SIG-M5 treated with dmso at 0.1 percent for 504 hours (cell line): ENCODE results near the gene FCRL6.

ENCODE experiments used
- DNase-seq: peaks from one replicate; lab custom pipeline; 2025; ENCODE audit not compliant: unreplicated experiment; lab: John Stamatoyannopoulos, UW

FCRL6 gene

DNA sequence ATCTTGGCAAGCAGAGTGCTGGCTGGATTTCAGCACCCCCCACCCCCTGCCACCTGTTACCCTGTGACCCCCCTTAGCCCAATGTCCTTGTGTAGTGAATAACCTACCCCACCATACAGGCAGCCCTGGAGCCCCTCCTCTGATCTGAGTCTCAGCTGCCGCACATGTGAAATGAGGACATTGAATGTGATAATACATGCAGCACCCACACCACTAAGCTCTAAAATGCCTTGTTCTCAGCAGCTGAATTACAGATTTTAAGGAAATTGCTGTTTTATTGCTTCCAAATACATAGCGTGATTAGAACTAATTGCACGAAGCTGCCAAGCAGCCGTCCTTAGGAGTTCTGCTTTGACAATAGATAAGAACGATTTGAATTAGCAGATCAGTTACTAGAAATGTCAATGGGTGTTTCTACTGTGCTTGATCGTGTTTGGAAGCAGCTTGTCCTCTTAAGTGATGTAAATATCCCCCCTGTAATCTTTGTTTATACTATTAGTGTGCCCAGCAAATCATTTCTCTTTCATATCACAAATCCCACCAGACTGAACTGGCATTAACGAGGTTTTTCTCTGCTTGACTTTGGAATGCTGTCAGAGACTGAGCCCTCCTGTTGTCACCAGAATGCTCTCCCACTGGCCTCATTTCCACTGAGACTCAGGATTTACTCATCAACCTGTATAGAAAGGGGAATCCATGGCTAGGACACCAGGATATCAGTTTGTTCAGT, 29.4 kb downstream of the FCRL6 start:
- DNase-seq: no peak

DNA sequence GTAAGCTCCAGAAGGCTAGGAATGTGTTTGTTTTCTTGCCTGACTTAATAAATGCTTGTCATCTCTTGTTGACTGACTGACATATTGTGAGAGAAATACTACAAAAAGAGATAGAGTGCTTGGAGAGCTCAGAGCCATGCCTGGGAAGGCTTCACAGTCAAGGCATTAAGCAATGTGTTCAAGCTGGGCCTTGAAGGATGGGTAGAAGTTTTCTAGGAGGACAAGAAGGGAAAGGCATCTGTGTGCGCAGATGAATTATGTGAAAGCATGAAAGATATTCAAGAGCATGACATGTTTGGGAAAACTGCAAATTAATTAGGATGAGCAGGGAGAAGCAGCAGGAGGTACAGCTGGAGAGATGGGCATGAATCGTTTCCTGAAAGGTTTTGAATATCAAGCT, 30.1 kb downstream of the FCRL6 start:
- DNase-seq: no peak

DNA sequence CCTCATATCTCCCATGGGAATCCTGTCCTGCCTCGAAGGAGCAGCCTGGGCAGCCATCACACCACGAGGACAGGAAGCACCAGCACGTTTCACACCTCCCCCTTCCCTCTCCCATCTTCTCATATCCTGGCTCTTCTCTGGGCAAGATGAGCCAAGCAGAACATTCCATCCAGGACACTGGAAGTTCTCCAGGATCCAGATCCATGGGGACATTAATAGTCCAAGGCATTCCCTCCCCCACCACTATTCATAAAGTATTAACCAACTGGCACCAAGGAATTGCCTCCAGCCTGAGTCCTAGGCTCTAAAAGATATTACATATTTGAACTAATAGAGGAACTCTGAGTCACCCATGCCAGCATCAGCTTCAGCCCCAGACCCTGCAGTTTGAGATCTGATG, 33.2 kb downstream of the FCRL6 start:
- DNase-seq: no peak

DNA sequence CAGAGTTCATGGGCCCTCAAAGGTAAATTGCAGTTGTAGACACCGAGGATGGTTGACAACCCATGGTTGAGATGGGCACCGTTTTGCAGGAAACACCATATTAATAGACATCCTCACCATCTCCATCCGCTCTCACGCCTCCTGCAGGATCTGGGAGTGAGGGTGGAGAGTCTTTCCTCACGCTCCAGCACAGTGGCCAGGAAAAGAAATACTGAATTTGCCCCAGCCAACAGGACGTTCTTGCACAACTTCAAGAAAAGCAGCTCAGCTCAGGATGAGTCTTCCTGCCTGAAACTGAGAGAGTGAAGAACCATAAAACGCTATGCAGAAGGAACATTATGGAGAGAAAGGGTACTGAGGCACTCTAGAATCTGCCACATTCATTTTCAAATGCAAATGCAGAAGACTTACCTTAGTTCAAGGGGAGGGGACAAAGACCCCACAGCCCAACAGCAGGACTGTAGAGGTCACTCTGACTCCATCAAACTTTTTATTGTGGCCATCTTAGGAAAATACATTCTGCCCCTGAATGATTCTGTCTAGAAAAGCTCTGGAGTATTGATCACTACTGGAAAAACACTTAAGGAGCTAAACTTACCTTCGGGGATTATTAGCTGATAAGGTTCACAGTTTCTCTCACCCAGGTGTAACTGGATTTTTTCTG, 33.8 kb downstream of the FCRL6 start:
- no peak for DNase-seq

DNA sequence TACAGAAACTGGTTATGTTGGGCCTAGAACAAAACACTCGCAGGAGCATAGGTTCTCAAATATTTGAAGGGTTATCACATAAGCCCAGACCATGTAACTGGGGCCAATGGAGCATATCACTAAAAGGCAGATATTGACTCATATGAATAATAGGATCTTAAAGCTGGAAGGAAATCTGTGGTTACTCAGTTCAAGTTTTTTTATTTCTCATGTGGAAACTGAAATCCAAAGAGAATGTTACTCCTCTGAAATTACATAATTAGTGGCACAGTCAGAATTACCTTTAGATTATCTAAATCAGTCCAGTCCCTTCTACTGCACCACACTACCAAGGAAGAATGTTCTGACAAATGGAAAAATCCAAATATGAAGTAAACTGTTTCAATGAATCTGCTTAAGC, 36.6 kb downstream of the FCRL6 start:
- DNase-seq: no peak

DNA sequence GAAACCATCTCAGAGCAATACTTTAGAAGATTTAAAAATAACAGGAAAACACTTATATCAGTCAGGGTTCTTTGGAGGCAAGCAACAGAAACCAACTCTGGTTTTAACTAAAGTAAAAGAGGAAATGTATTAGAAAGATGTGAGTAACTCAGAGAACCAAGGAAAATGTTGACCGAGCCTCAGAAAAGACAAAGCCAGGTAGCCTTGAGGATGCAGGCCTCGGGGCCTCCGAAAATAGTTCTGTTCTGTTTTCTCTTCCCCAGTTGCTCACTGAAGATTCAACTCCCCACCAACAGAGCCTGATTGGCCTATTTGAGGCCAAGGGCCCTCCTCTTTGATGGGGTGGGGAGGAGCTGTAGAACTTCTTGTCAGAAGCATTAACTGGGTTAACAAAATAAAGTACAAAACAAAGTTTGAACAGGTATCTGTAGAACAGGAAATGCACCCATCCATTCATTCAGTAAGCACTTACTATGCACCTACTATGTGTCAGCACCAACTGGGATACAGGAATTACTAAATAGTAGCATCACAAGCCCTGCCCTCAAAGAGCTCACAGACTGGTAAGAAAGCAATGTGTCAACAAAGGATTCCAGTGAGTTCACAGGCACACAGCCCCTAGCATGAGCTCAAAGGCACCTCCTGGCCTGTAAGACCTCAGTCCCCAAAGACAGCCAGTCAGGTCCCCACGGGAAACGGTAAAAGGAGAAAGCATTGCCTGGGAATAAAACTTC, 37.1 kb downstream of the FCRL6 start:
- no peak for DNase-seq

DNA sequence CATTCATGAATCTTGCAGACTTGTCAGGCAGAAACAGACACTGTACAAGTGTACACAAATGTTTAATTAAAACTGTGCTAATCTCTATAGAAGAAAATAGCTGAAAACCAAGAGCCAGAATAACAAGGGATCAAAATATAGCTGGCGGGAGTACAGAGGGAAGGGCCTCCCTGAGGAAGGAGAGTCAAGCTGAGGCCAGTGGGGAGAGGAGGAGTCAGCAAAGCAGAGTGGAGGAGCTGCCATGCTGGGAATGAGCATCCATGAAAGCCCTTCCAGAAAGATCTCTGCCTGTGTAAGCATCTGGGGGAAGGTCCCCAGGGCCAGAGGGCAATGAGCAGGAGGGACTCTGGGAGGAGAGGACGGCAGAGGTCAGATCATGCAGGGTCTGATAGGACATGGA, 39.6 kb downstream of the FCRL6 start:
- DNase-seq: no peak

DNA sequence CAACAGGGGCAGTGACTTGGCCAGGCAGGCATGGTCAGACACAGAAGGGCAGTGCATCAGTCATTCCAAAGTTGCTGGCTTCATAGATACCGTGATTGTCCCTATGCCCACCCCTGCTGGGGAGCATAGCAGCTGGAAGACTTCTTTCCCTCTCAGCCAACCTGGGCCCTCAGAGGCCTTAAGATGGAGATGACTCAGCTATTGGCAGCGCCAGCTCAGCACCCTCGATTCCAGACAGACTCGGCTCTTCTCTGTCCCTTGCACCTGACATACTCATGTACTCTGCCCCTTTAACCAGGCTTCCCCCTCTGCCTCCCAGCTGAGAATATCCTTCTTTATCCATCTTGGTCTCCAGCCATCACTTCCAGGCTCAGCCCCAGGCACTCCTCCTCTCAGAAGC, 41.3 kb downstream of the FCRL6 start:
- no peak for DNase-seq

DNA sequence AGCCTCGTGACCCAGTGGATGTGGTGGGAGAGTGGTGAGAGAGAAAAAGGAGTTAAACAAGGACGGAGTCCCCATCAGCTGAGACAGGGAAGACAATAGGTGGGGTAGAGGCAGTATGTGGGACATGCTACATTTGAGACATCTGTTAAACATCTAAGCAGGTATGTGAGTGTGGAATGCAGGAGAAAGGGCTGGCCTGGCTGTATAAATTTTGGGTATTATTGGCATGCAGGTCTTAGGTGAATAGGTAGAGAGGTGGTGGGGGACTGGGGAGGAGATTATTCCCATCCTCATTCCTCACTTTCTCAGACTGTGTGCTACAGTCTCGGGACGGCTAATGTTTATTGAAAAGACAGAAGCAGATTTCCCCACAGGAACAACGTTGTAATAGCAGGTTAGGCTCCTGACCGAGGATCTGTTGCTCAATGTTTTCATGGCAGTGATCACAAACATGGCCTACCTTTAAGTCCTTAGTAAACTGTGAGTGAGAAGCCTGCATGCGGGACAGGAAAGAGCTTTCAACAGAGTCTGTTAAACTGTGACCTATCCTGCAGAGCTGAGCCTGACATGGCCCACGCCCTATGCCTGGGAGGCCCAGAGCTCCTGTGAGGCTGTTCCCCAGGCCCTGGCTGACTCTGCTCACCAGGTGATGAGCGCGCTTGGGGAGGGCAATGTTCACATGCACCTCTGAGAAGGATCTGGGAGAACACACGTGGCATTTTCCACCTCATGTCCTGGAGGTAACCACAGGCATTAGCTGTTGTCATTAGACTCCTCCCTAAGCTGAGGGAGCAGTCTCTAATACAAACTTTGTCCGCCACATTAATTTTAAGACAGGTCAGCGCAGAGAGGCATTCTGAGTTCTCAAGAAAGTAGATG, 43.8 kb downstream of the FCRL6 start:
- DNase-seq: no peak

DNA sequence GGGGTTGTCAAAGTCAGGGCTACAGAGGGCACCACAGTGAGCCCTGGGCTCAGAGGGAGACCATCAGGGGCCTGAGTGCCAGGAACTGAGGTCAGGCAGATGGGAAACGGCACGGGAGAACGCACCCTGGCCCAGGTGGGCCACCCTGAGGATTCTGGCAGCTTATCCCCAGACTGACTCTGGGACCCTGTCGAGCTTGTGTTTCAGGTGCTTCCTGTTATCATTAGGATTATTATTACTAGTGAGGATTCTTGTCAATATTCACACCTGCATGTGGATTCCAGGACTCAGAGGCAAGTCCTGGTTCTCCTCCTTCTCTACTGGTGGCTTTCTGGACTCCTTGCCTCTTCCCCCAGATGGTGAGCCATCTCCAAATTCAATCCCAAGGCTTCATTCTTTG, 45.1 kb downstream of the FCRL6 start:
- no peak for DNase-seq

DNA sequence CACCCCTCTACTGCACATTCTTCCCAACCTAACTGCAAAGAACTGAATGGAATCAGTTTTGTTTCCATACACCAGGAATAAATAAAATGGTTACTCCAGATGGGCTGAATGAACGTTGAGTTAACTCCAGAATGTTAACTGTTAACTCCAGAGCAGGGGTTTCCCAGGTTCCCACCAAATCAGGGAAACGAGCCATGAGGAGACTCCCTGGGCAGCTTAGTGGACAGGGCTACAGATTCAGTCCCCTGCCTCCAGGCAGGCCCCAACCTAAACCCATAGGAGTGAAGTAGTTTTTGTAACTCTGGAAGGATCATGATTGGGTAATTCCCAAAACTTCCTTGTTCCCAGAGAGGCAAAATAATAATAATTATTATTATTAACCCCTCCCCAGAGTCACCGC, 46.2 kb downstream of the FCRL6 start:
- DNase-seq: no peak

DNA sequence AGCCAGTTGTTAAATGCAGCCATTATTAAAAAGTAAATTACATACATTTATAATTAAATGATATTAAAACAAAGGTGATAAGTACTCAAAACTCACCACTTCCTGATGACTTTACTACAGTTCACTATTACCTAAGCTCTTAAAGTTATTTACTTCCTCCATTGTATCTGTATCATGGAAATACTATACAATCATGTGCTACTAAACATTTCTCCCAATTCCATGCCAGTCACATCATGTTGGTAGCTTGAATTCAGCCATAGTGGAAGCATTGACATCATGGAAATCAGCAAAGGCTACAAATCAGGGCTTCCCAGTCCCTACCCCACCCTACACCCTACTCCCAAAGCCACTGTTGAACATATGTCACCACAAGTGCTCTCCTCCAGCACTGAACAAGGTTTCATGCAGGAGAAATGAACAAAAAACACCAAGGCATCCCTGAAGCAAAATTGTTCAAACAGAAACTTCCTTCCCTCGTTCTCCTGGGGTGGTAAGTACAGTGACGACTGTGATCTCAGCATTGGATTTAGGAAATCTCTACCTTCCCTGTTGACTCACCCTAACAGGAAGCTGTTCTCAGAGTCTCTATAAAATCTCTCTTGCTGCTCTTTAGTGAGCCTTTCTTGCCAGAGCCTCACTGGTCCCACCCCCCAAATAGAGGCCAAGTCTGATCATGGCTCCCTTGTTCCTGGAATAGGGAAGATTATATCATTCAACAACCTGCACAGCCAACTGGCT, 47.6 kb downstream of the FCRL6 start:
- no peak for DNase-seq

DNA sequence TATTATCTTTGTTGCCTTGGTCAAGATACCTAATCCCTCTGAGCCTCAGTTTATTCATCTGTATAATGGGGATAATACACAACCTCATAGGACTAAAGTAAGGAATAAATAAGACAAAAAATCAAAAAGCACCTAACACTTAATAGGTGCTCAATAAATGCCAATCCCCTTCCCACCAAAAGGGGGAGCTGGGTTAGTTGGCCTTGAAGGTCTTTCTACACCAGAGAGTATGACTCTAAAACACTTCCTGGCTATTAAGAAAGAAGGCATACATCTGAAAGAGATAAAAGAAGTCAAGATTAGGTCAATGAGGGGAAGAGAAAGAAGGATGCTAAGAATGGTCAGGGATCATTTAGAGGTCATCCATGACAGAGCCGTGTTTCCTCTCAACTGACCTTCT, 49.2 kb downstream of the FCRL6 start:
- peak; percentile 36 for DNase-seq

DNA sequence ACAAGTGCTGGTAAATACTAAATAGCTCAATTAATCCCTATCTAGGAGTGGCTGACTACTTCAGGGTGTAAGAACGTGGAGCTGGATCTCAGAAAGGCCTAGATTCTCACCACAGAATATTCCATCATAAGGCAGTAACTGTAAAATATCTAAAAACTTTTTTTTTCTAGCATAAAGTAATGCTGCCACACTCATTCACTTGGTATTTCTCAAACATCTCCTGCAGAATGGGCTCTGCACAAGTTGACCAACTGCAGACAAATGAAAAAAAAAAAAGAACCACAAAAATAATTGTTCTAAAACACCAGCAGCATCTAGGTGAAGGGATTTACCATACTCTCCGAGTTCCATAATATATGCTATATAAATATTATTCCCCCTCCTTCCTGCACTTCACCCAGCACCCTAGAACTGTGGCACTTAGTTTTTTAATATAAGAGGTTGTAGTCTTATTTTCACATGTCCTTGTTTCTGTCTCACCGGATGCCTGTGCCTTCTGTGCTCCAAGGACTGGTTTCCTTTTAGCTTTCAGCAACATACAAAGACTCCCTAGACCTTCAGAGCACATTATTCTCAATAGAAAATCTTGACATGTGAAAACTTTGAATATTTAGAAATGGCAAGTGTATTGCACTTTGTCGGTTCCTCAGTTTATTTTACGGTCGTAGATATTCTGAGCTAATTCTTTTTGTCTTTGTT, 51.4 kb downstream of the FCRL6 start:
- no peak for DNase-seq

DNA sequence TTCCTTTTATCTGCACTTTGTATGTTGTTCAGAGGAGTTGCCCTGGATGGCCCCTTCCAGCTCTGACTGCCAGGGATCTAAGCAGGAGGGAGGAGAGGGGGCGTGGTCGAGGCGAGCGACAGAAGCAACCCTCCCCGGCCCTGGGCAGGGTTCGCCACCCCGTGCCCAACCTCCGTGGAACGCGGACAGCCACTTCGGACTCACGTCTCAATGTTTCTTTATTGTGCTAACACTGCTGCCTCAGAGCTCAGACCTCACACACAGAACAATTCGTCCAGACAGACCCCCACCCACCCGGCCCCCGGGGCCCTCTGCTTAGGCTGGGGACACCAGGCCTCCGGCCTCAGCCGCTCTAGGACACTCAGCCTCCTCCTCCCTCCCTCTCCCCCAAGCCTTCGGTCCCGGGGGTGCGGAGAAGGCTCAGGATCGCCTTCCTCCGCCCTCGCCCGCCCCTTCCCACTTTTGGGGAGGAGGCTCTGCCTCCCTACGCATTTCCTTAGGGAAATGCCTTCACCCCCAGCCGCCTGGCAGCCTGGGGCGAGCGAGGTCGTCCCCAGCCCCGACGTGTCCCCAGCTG, 52.0 kb downstream of the FCRL6 start:
- DNase-seq: no peak

DNA sequence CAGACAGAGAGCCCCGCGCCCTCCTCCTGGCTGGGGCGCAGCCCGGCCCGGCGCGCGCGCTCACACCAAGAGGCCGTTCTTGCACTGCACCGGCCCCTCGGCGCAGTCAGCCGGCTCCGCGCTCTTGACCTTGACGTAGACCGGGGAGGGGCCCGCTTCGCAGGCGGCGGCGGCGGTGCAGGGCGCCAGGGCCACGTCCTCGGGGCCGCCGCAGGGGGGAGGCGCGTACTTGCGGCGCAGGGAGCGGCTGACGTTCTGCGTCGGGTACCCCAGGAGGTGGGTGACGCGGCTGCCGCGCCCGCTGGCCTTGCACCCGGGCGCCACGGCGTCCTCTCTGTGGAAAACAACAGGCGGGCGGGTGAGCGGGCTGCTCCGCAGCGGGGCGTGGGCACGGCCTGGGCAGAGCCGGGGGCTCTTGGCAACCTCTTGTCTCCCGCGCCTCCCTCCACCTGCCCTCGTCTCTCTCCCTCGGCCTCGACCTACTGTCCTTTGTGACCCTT, 52.6 kb downstream of the FCRL6 start:
- DNase-seq: peak; percentile 76

DNA sequence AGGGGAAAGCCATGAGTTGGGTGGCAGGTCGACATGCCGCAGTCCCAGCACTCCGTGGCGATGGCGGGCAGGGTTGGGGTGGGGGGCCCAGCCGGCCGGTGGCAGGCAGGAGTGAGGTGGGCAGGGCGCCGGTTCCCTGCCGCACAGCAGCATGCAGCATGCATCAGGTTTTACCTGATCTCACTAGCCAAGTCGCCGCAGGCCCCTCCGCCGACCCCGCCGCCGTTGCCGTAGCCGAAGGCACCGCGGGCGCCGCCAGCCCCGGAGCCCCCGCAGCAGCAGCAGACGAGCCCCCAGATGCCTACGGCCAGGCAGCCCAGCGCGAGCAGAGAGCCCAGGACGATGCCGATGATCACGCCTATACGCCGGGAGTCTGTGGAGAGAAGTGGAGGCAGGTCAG, 53.5 kb downstream of the FCRL6 start:
- no peak for DNase-seq

DNA sequence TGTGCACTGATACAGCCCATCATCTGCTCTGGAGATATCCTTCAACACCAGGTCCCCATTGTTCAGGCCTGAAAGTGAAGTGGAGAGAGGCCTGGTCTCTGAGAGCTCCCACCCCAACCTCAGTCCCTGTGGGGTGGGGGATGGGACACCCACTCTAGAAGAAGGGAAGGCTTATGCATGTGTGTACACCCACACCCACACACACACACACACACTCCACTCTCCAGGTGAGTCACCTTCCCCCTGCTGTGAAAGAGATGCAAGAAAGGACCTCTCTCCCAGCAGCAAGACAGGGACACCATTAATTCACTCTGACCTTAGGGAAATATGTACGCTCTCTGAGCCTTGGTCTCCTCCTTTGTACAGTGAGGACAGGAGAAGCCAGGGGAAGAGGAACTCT, 54.4 kb downstream of the FCRL6 start:
- no peak for DNase-seq

DNA sequence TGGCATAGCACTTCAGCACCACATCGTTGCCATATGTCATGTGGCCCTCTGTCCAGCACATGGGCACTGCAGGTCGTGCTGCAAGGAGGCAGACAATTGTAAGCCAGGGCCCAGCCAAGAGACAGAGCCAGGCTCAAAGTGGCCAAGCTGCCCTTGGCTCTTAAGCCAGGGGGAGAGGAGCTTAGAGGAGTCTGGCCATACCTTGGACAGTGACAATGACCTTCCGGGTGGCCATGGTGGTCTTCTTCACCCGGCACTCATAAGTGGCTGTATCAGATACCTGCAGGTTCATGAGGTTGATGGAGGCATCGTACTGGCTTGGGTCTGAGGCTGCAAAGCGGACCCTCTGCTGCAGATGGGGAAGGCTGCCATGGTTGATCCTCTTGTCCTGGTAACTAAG, 55.7 kb downstream of the FCRL6 start:
- DNase-seq: no peak
